ENCODE results near the gene MCTP1.

MCTP1 gene

GRCh38 chr5:94751460-94751859, 533.4 kb downstream of the MCTP1 start:
- Histone ChIP-seq H3K79me2 (ENCODE audit: insufficient read depth, low read length) (no peaks in the 10 kb centered on the region), H3K4me3 (ENCODE audit: low read length, poor library complexity, severe bottlenecking) (no peak overlapping the region), H2AFZ (ENCODE audit: low read length) (no peak overlapping the region), H3K4me2 (ENCODE audit: low read depth, low read length, poor library complexity, severe bottlenecking) (no peak overlapping the region), H3K9ac (ENCODE audit: low read depth, low read length, poor library complexity, severe bottlenecking) (no peak overlapping the region), H3F3A (ENCODE audit: low read depth) (no peaks in the 10 kb centered on the region), H3K36me3 (ENCODE audit: insufficient read depth, low read length) (no peaks in the 10 kb centered on the region), H3K27me3 (ENCODE audit: insufficient read depth, low read length, poor library complexity, severe bottlenecking) (no peaks in the 10 kb centered on the region), H3K9me2 (replicated peaks; ENCODE audit: low read depth, low read length) (no peaks in the 10 kb centered on the region), H3K9me3 (ENCODE audit: insufficient read depth, low read depth, low read length) (no peaks in the 10 kb centered on the region), H3K4me1 (ENCODE audit: insufficient read depth, low read length, poor library complexity, severe bottlenecking) (peaks cover 6% of the 10 kb centered on the region), H4K20me1 (ENCODE audit: insufficient read depth, low read length, poor library complexity, severe bottlenecking) (no peaks in the 10 kb centered on the region)
- no peak for TF ChIP-seq EZH2phosphoT487 (IDR thresholded peaks at IDR 0.05; ENCODE audit: borderline replicate concordance)
- TF ChIP-seq, protein P1, sequence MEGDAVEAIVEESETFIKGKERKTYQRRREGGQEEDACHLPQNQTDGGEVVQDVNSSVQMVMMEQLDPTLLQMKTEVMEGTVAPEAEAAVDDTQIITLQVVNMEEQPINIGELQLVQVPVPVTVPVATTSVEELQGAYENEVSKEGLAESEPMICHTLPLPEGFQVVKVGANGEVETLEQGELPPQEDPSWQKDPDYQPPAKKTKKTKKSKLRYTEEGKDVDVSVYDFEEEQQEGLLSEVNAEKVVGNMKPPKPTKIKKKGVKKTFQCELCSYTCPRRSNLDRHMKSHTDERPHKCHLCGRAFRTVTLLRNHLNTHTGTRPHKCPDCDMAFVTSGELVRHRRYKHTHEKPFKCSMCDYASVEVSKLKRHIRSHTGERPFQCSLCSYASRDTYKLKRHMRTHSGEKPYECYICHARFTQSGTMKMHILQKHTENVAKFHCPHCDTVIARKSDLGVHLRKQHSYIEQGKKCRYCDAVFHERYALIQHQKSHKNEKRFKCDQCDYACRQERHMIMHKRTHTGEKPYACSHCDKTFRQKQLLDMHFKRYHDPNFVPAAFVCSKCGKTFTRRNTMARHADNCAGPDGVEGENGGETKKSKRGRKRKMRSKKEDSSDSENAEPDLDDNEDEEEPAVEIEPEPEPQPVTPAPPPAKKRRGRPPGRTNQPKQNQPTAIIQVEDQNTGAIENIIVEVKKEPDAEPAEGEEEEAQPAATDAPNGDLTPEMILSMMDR (conservative IDR thresholded peaks at IDR 0.05; ENCODE audit: low read length), result no peak

DNA sequence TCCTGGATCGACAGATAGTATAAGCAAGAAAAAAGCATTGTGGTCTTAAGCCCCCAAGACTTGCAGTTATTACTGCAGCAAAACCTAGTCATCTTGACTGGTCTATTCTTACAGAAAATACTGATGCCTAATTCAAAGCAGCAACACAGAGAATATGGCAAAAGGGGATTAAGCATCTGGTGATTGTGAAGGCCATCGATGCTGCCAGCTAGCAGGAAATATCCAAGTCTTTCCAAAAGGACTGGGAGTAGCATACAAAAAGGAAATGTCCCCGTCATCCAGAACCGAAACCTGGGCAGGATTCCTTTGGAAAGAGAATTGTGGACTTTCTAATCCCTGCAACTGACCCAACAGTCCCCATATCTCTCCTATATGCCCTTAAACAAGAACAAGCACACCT, 534.2 kb downstream of the MCTP1 start:
- TF ChIP-seq, protein P1 (conservative IDR thresholded peaks at IDR 0.05; ENCODE audit: low read length), result no peak
- no peak for TF ChIP-seq EZH2phosphoT487 (IDR thresholded peaks at IDR 0.05; ENCODE audit: borderline replicate concordance)
- Histone ChIP-seq H3K4me2 (ENCODE audit: low read depth, low read length, poor library complexity, severe bottlenecking) (no peak overlapping the region), H3F3A (ENCODE audit: low read depth) (no peaks in the 10 kb centered on the region), H2AFZ (ENCODE audit: low read length) (no peak overlapping the region), H3K4me3 (ENCODE audit: low read length, poor library complexity, severe bottlenecking) (no peak overlapping the region), H3K36me3 (ENCODE audit: insufficient read depth, low read length) (no peaks in the 10 kb centered on the region), H3K9ac (ENCODE audit: low read depth, low read length, poor library complexity, severe bottlenecking) (no peak overlapping the region), H3K79me2 (ENCODE audit: insufficient read depth, low read length) (no peaks in the 10 kb centered on the region), H3K4me1 (ENCODE audit: insufficient read depth, low read length, poor library complexity, severe bottlenecking) (peaks cover 6% of the 10 kb centered on the region), H4K20me1 (ENCODE audit: insufficient read depth, low read length, poor library complexity, severe bottlenecking) (no peaks in the 10 kb centered on the region), H3K27me3 (ENCODE audit: insufficient read depth, low read length, poor library complexity, severe bottlenecking) (no peaks in the 10 kb centered on the region), H3K9me2 (replicated peaks; ENCODE audit: low read depth, low read length) (no peaks in the 10 kb centered on the region), H3K9me3 (ENCODE audit: insufficient read depth, low read depth, low read length) (no peaks in the 10 kb centered on the region)

DNA sequence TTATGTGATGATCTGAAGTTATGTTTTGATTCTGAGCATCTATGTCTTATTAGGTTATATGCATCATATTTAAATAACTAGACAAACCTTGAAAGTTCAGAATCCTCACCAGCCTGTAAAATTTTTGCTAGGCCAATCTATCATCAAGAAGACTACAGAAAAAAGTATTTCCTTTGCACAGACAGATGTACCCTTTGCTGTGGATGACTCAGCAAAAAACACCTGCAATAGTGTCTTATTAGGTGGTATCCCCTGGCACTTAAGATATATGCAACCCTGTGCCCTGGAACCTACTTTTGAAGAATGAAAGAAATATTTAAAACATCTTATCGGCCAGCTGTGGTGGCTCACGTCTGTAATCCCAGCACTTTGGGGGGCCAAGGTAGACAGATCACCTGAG, 535.9 kb downstream of the MCTP1 start:
- H4K20me1 ChIP-seq (ENCODE audit: insufficient read depth, low read length, poor library complexity, severe bottlenecking), result no peaks in the 10 kb centered on the region
- peak overlapping the region; percentile 42 for H3K4me2 ChIP-seq (ENCODE audit: low read depth, low read length, poor library complexity, severe bottlenecking)
- H3K9ac ChIP-seq (ENCODE audit: low read depth, low read length, poor library complexity, severe bottlenecking), result no peak overlapping the region
- H3K4me1 ChIP-seq (ENCODE audit: insufficient read depth, low read length, poor library complexity, severe bottlenecking), result peaks cover 6% of the 10 kb centered on the region
- H3K9me2 ChIP-seq (replicated peaks; ENCODE audit: low read depth, low read length), result no peaks in the 10 kb centered on the region
- no peaks in the 10 kb centered on the region for H3K79me2 ChIP-seq (ENCODE audit: insufficient read depth, low read length)
- no peak for TF ChIP-seq EZH2phosphoT487 (IDR thresholded peaks at IDR 0.05; ENCODE audit: borderline replicate concordance)
- H3K27me3 ChIP-seq (ENCODE audit: insufficient read depth, low read length, poor library complexity, severe bottlenecking), result no peaks in the 10 kb centered on the region
- H3F3A ChIP-seq (ENCODE audit: low read depth), result no peaks in the 10 kb centered on the region
- no peaks in the 10 kb centered on the region for H3K9me3 ChIP-seq (ENCODE audit: insufficient read depth, low read depth, low read length)
- H3K4me3 ChIP-seq (ENCODE audit: low read length, poor library complexity, severe bottlenecking), result no peak overlapping the region
- H2AFZ ChIP-seq (ENCODE audit: low read length), result no peak overlapping the region
- H3K36me3 ChIP-seq (ENCODE audit: insufficient read depth, low read length), result no peaks in the 10 kb centered on the region

DNA sequence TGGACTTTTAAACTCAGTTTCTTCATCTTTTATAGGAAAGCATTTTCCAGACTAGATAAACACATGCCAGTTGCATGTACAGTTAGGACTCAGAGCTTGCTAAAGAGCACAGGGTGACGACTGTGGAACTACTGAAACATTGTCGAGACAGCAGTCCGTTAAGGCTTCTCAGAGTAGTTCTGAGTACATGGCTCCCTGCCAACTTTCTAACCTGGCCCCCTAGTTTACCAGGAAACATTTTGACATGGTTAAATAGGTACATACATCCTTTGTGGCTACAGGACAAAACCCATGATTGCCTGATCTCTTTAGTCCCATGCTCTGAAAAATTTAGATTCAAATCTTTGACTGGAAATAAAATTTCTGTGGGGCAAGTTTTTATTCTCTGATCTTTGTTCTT, 536.7 kb downstream of the MCTP1 start:
- TF ChIP-seq, protein P1 (conservative IDR thresholded peaks at IDR 0.05; ENCODE audit: low read length), result no peak
- no peak for TF ChIP-seq EZH2phosphoT487 (IDR thresholded peaks at IDR 0.05; ENCODE audit: borderline replicate concordance)
- H3K36me3 ChIP-seq (ENCODE audit: insufficient read depth, low read length), result no peaks in the 10 kb centered on the region
- H3K4me3 ChIP-seq (ENCODE audit: low read length, poor library complexity, severe bottlenecking), result no peak overlapping the region
- H3K9me2 ChIP-seq (replicated peaks; ENCODE audit: low read depth, low read length), result no peaks in the 10 kb centered on the region
- no peak overlapping the region for H3K9ac ChIP-seq (ENCODE audit: low read depth, low read length, poor library complexity, severe bottlenecking)
- H2AFZ ChIP-seq (ENCODE audit: low read length), result no peak overlapping the region
- H3K27me3 ChIP-seq (ENCODE audit: insufficient read depth, low read length, poor library complexity, severe bottlenecking), result no peaks in the 10 kb centered on the region
- H3K79me2 ChIP-seq (ENCODE audit: insufficient read depth, low read length), result no peaks in the 10 kb centered on the region
- peak overlapping the region; percentile 42 for H3K4me2 ChIP-seq (ENCODE audit: low read depth, low read length, poor library complexity, severe bottlenecking)
- peaks cover 6% of the 10 kb centered on the region for H3K4me1 ChIP-seq (ENCODE audit: insufficient read depth, low read length, poor library complexity, severe bottlenecking)
- no peaks in the 10 kb centered on the region for H4K20me1 ChIP-seq (ENCODE audit: insufficient read depth, low read length, poor library complexity, severe bottlenecking)
- H3K9me3 ChIP-seq (ENCODE audit: insufficient read depth, low read depth, low read length), result no peaks in the 10 kb centered on the region
- H3F3A ChIP-seq (ENCODE audit: low read depth), result no peaks in the 10 kb centered on the region
